Measurements from ENCODE around the gene TOM1.

The TOM1 gene

GRCh38 chr22:35313311-35314121 lies 13.8 kb downstream of the TOM1 start:
- Mint-ChIP-seq H3K9me3 (no peaks in the 10 kb centered on the region), H3K36me3 (ENCODE audit: low read depth) (peaks cover 91% of the 10 kb centered on the region)

GRCh38 chr22:35314161-35314942 lies 14.7 kb downstream of the TOM1 start:
- intact Hi-C loops (cut with micrococcal nuclease), result no loop called here
- Mint-ChIP-seq H3K9me3 (no peaks in the 10 kb centered on the region), H3K4me1 (ENCODE audit: low read depth) (peaks cover 54% of the 10 kb centered on the region), H3K27ac (peak overlapping the region; percentile 15), H3K27me3 (no peaks in the 10 kb centered on the region), H3K36me3 (ENCODE audit: low read depth) (peaks cover 95% of the 10 kb centered on the region), H3K4me3 (no peak overlapping the region)

More at GRCh38 chr22:35313311-35314121, 13.8 kb downstream of the TOM1 start:
- Mint-ChIP-seq H3K27ac (no peak overlapping the region), H3K4me3 (no peak overlapping the region), H3K4me1 (ENCODE audit: low read depth) (peaks cover 62% of the 10 kb centered on the region), H3K27me3 (no peaks in the 10 kb centered on the region)
- intact Hi-C loops (cut with micrococcal nuclease), result no loop called here

GRCh38 chr22:35315141-35315854 lies 15.6 kb downstream of the TOM1 start:
- no peaks in the 10 kb centered on the region for H3K9me3 Mint-ChIP-seq
- intact Hi-C loops (cut with micrococcal nuclease), result no loop called here
- H3K36me3 Mint-ChIP-seq (ENCODE audit: low read depth), result peaks cover 95% of the 10 kb centered on the region
- peaks cover 46% of the 10 kb centered on the region for H3K4me1 Mint-ChIP-seq (ENCODE audit: low read depth)
- H3K4me3 Mint-ChIP-seq, result no peak overlapping the region
- H3K27ac Mint-ChIP-seq, result peak overlapping the region; percentile 15
- no peaks in the 10 kb centered on the region for H3K27me3 Mint-ChIP-seq

- Mint-ChIP-seq H3K9me3 (no peaks in the 10 kb centered on the region), H3K27me3 (no peaks in the 10 kb centered on the region), H3K27ac (no peak overlapping the region), H3K36me3 (ENCODE audit: low read depth) (peaks cover 95% of the 10 kb centered on the region), H3K4me1 (ENCODE audit: low read depth) (peaks cover 38% of the 10 kb centered on the region), H3K4me3 (no peak overlapping the region)
- intact Hi-C loops (cut with micrococcal nuclease), result no loop called here
These were observed 16.4 kb downstream of the TOM1 start for GRCh38 chr22:35315855-35316745.

- Mint-ChIP-seq H3K4me3 (no peak overlapping the region), H3K27me3 (no peaks in the 10 kb centered on the region), H3K9me3 (no peaks in the 10 kb centered on the region), H3K4me1 (ENCODE audit: low read depth) (peaks cover 31% of the 10 kb centered on the region), H3K36me3 (ENCODE audit: low read depth) (peaks cover 95% of the 10 kb centered on the region), H3K27ac (no peak overlapping the region)
- intact Hi-C loops (cut with micrococcal nuclease), result no loop called here
These were observed 17.1 kb downstream of the TOM1 start for GRCh38 chr22:35316751-35317150.

- intact Hi-C loops (cut with micrococcal nuclease), result no loop called here
- H3K4me3 Mint-ChIP-seq, result no peak overlapping the region
- H3K36me3 Mint-ChIP-seq (ENCODE audit: low read depth), result peaks cover 97% of the 10 kb centered on the region
- H3K4me1 Mint-ChIP-seq (ENCODE audit: low read depth), result peaks cover 23% of the 10 kb centered on the region
- H3K9me3 Mint-ChIP-seq, result no peaks in the 10 kb centered on the region
- no peak overlapping the region for H3K27ac Mint-ChIP-seq
- no peaks in the 10 kb centered on the region for H3K27me3 Mint-ChIP-seq
These were observed 18.1 kb downstream of the TOM1 start for GRCh38 chr22:35317680-35318290.

- H3K9me3 Mint-ChIP-seq, result no peaks in the 10 kb centered on the region
- intact Hi-C loops (cut with micrococcal nuclease), result no loop called here
- no peak overlapping the region for H3K4me3 Mint-ChIP-seq
- H3K36me3 Mint-ChIP-seq (ENCODE audit: low read depth), result peaks cover 100% of the 10 kb centered on the region
- H3K27ac Mint-ChIP-seq, result no peak overlapping the region
- H3K27me3 Mint-ChIP-seq, result no peaks in the 10 kb centered on the region
- H3K4me1 Mint-ChIP-seq (ENCODE audit: low read depth), result peaks cover 17% of the 10 kb centered on the region
These were observed 18.9 kb downstream of the TOM1 start for GRCh38 chr22:35318346-35319215.

GRCh38 chr22:35319244-35319985 lies 19.7 kb downstream of the TOM1 start:
- Mint-ChIP-seq H3K27me3 (no peaks in the 10 kb centered on the region), H3K36me3 (ENCODE audit: low read depth) (peaks cover 100% of the 10 kb centered on the region), H3K9me3 (no peaks in the 10 kb centered on the region), H3K4me3 (no peak overlapping the region), H3K4me1 (ENCODE audit: low read depth) (peaks cover 8% of the 10 kb centered on the region), H3K27ac (no peak overlapping the region)
- intact Hi-C loops (cut with micrococcal nuclease), result no loop called here

GRCh38 chr22:35322126-35322525 lies 22.4 kb downstream of the TOM1 start:
- H3K4me3 Mint-ChIP-seq, result no peak overlapping the region
- peaks cover 100% of the 10 kb centered on the region for H3K36me3 Mint-ChIP-seq (ENCODE audit: low read depth)
- H3K27ac Mint-ChIP-seq, result no peak overlapping the region
- H3K4me1 Mint-ChIP-seq (ENCODE audit: low read depth), result peaks cover 8% of the 10 kb centered on the region
- intact Hi-C loops (cut with micrococcal nuclease), result no loop called here
- no peaks in the 10 kb centered on the region for H3K27me3 Mint-ChIP-seq
- no peaks in the 10 kb centered on the region for H3K9me3 Mint-ChIP-seq

- intact Hi-C loops (cut with micrococcal nuclease), result no loop called here
- Mint-ChIP-seq H3K36me3 (ENCODE audit: low read depth) (peaks cover 100% of the 10 kb centered on the region), H3K27me3 (no peaks in the 10 kb centered on the region), H3K4me1 (ENCODE audit: low read depth) (peaks cover 15% of the 10 kb centered on the region), H3K27ac (no peak overlapping the region), H3K4me3 (no peak overlapping the region), H3K9me3 (no peaks in the 10 kb centered on the region)
These were observed 23.2 kb downstream of the TOM1 start for GRCh38 chr22:35322893-35323292.

GRCh38 chr22:35323305-35323704 lies 23.6 kb downstream of the TOM1 start:
- Mint-ChIP-seq H3K9me3 (no peaks in the 10 kb centered on the region), H3K36me3 (ENCODE audit: low read depth) (peaks cover 100% of the 10 kb centered on the region), H3K4me1 (ENCODE audit: low read depth) (peaks cover 19% of the 10 kb centered on the region), H3K27me3 (no peaks in the 10 kb centered on the region), H3K4me3 (no peak overlapping the region), H3K27ac (no peak overlapping the region)
- intact Hi-C loops (cut with micrococcal nuclease), result no loop called here

GRCh38 chr22:35324067-35324466 lies 24.4 kb downstream of the TOM1 start:
- H3K27me3 Mint-ChIP-seq, result no peaks in the 10 kb centered on the region
- H3K4me1 Mint-ChIP-seq (ENCODE audit: low read depth), result peaks cover 25% of the 10 kb centered on the region
- peaks cover 100% of the 10 kb centered on the region for H3K36me3 Mint-ChIP-seq (ENCODE audit: low read depth)
- intact Hi-C loops (cut with micrococcal nuclease), result no loop called here
- no peak overlapping the region for H3K4me3 Mint-ChIP-seq
- H3K27ac Mint-ChIP-seq, result no peak overlapping the region
- no peaks in the 10 kb centered on the region for H3K9me3 Mint-ChIP-seq
